ENCODE results near the gene ADD3.

DNA sequence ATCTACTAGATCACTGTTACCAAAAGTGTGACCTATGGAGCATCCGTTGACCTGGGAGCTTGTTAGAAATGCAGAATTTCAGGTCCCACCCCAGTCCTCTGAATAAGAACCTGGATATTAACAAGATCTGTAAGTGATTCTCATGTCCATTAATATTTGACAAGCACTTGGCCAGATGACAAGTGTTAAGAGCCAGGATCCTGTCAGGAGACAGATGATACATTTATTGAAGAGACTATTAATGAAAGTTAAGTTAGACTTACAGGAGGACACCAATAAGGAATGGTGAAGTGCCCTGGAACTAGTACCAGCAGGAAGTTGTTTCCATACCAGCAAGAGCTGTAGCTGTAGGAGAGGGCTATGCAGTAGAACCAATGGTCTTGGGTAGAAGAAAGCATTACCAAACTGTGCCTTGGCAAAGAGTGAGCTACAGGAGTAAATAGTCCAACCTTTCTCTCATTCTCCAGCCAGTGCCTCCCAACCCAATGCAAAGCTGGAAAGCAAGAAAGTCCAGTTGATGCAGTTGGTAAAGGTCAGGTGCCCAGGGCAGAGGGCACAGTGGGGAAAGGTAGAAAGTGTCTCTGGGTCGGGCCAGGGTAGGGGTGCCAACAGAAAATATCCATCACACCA, 35.3 kb upstream of the ADD3 start:
- no peak for TF ChIP-seq NR2C2 (CRISPR knock-in tag; IDR thresholded peaks at IDR 0.05)
- TF ChIP-seq, protein P1, sequence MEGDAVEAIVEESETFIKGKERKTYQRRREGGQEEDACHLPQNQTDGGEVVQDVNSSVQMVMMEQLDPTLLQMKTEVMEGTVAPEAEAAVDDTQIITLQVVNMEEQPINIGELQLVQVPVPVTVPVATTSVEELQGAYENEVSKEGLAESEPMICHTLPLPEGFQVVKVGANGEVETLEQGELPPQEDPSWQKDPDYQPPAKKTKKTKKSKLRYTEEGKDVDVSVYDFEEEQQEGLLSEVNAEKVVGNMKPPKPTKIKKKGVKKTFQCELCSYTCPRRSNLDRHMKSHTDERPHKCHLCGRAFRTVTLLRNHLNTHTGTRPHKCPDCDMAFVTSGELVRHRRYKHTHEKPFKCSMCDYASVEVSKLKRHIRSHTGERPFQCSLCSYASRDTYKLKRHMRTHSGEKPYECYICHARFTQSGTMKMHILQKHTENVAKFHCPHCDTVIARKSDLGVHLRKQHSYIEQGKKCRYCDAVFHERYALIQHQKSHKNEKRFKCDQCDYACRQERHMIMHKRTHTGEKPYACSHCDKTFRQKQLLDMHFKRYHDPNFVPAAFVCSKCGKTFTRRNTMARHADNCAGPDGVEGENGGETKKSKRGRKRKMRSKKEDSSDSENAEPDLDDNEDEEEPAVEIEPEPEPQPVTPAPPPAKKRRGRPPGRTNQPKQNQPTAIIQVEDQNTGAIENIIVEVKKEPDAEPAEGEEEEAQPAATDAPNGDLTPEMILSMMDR (IDR thresholded peaks at IDR 0.05), result no peak
- TF ChIP-seq IRF2 (CRISPR knock-in tag; IDR thresholded peaks at IDR 0.05; ENCODE audit: borderline replicate concordance, low read depth), result no peak
- TF ChIP-seq SMAD3 (CRISPR knock-in tag; IDR thresholded peaks at IDR 0.05; ENCODE audit: borderline replicate concordance), result no peak
- TF ChIP-seq, protein P2, sequence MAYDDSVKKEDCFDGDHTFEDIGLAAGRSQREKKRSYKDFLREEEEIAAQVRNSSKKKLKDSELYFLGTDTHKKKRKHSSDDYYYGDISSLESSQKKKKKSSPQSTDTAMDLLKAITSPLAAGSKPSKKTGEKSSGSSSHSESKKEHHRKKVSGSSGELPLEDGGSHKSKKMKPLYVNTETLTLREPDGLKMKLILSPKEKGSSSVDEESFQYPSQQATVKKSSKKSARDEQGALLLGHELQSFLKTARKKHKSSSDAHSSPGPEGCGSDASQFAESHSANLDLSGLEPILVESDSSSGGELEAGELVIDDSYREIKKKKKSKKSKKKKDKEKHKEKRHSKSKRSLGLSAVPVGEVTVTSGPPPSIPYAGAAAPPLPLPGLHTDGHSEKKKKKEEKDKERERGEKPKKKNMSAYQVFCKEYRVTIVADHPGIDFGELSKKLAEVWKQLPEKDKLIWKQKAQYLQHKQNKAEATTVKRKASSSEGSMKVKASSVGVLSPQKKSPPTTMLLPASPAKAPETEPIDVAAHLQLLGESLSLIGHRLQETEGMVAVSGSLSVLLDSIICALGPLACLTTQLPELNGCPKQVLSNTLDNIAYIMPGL (CRISPR knock-in tag; IDR thresholded peaks at IDR 0.05), result no peak
- no peak for TF ChIP-seq ZNF138 (CRISPR knock-in tag; conservative IDR thresholded peaks at IDR 0.05)
- TF ChIP-seq MLX (CRISPR knock-in tag; IDR thresholded peaks at IDR 0.05), result no peak
- TF ChIP-seq PRRX2 (CRISPR knock-in tag; IDR thresholded peaks at IDR 0.05), result no peak
- no peak for TF ChIP-seq KAT7 (CRISPR knock-in tag; IDR thresholded peaks at IDR 0.05; ENCODE audit: borderline replicate concordance)

Data from WTC11 (cell line).